HFFc6 (cell line): Measurements from ENCODE around the gene ANKH. TPM values are rescaled to one million over a fixed set of nuclear protein-coding genes. Genes with fewer than 3 reads are reported as not detected.

Source experiments
- DNase-seq: peaks from one replicate; pipeline ENCODE4 v3.0.0-alpha.2; 2018
- H3K27ac Mint-ChIP-seq: 2 replicates; pipeline ENCODE4 v1.8.0; 2020; ENCODE audit warnings: mild to moderate bottlenecking, mixed read lengths
- H3K27me3 Mint-ChIP-seq: 2 replicates; pipeline ENCODE4 v1.8.0; 2021; ENCODE audit warnings: mild to moderate bottlenecking, moderate library complexity, mixed read lengths; ENCODE audit not compliant: insufficient read depth
- H3K36me3 Mint-ChIP-seq: 2 replicates; pipeline ENCODE4 v1.8.0; 2021; ENCODE audit warnings: low read depth, mixed read lengths
- H3K4me1 Mint-ChIP-seq: 2 replicates; pipeline ENCODE4 v1.8.0; 2020; ENCODE audit warnings: low read depth, mixed read lengths
- H3K4me3 Mint-ChIP-seq: 2 replicates; pipeline ENCODE4 v1.8.0; 2020; ENCODE audit warnings: mild to moderate bottlenecking, moderate library complexity, mixed read lengths
- H3K9me3 Mint-ChIP-seq: 2 replicates; pipeline ENCODE4 v1.8.0; 2020; ENCODE audit warnings: mild to moderate bottlenecking, mixed read lengths
- total RNA-seq, 6 experiments: library from RNA; stranded (reverse); fragmentation: NEBNext Ultra II Directional; extraction: Animal tissue kit (Norgen Biotek cat#: 25700); gene quantifications; 2 replicates in 1 of 6; 3 replicates in 5 of 6; pipeline ENCODE4 v1.2.3, GENCODE V29; 2021
- TF ChIP-seq, protein P1 (sequence below): fragments of 200-600 bp; sonication (generic); IDR thresholded peaks from 2 replicates; pipeline ENCODE4 v1.5.0; 2021; ENCODE audit warnings: antibody characterized with exemption, mild to moderate bottlenecking

Gene ANKH
- total RNA-seq, 6 experiments from 2014 or later = 32.5 to 35.7 (median 33.0) TPM

DNA sequence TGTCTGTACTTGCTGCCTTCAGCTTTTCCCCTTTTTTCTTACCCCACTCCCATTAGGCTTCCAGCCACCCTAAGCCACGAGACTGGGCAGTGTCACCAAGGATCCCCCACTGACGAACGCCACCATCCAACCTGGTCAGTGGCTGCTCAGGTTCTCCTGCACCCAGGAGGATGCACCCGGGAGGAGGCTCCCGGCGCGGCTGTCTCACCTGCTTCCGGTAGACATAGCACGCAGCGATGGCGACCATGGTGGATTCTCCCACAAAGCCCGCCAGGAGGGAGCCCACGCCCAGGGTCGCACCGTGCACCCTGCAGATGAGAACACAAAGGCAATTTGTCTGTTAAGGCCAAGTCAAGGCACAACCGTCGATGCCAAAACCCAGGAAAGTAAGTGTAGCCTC, 158.9 kb downstream of the ANKH start:
- Mint-ChIP-seq H3K27me3 (peaks cover 4% of the 10 kb centered on the region; the same call in 1 of the 2 replicates), H3K4me1 (no peaks in the 10 kb centered on the region), H3K9me3 (no peaks in the 10 kb centered on the region), H3K27ac (no peak overlapping the region), H3K4me3 (no peak overlapping the region), H3K36me3 (peaks cover 50% of the 10 kb centered on the region)
- DNase-seq = no peak
- TF ChIP-seq, protein P1, sequence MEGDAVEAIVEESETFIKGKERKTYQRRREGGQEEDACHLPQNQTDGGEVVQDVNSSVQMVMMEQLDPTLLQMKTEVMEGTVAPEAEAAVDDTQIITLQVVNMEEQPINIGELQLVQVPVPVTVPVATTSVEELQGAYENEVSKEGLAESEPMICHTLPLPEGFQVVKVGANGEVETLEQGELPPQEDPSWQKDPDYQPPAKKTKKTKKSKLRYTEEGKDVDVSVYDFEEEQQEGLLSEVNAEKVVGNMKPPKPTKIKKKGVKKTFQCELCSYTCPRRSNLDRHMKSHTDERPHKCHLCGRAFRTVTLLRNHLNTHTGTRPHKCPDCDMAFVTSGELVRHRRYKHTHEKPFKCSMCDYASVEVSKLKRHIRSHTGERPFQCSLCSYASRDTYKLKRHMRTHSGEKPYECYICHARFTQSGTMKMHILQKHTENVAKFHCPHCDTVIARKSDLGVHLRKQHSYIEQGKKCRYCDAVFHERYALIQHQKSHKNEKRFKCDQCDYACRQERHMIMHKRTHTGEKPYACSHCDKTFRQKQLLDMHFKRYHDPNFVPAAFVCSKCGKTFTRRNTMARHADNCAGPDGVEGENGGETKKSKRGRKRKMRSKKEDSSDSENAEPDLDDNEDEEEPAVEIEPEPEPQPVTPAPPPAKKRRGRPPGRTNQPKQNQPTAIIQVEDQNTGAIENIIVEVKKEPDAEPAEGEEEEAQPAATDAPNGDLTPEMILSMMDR = no peak

DNA sequence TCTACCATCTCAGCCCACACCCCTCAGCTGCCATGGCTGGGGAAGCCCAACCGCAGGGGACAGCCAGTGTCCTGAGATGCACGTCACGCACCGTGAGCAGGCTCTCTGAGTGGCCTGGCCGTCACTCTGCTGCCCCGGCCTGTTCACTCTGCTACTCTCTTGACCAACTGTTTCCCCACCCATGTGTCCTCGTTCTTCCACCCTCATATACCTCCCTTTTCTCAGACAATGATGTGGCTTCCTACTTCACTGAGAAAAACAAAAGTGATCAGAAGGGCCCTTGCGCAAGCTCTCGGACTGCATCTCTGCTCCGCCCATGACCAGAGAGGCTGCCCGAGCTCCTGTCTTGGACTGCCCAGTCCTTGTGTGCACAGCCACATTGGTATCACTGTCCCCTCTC, 159.4 kb downstream of the ANKH start:
- Mint-ChIP-seq H3K27ac (no peak overlapping the region), H3K4me1 (peaks cover 4% of the 10 kb centered on the region), H3K27me3 (peaks cover 4% of the 10 kb centered on the region; the same call in 1 of the 2 replicates), H3K36me3 (peaks cover 47% of the 10 kb centered on the region), H3K9me3 (no peaks in the 10 kb centered on the region), H3K4me3 (no peak overlapping the region)
- DNase-seq = no peak
- TF ChIP-seq, protein P1 = no peak

GRCh38 chr5:14710313-14710994, 161.1 kb downstream of the ANKH start:
- no peak for DNase-seq
- Mint-ChIP-seq H3K27ac (no peak overlapping the region), H3K4me3 (no peak overlapping the region), H3K4me1 (peaks cover 20% of the 10 kb centered on the region), H3K27me3 (peaks cover 7% of the 10 kb centered on the region), H3K9me3 (no peaks in the 10 kb centered on the region), H3K36me3 (peaks cover 45% of the 10 kb centered on the region)
- TF ChIP-seq, protein P1 = no peak

DNA sequence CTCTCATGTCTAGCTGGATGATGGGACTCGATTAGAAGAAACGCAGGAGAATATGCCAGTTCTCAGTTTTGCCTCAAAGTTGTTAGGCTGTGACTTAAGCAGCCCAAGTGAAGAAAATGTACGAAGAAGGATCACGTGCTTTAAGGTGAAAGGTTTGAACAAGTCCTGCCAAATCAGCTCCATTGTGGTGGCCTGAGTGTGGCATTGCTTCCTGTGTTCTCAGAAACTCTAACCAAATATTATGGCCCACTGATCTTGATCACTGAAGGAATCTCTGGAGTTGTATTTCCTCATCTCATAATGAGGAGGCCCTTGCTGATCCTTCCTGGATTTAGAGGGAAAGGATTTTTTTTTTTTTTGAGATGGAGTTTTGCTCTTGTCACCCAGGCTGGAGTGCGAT, 163.0 kb downstream of the ANKH start:
- Mint-ChIP-seq H3K36me3 (peaks cover 56% of the 10 kb centered on the region), H3K27ac (peak overlapping the region; percentile 14; the same call in 1 of the 2 replicates), H3K27me3 (peaks cover 4% of the 10 kb centered on the region), H3K9me3 (no peaks in the 10 kb centered on the region), H3K4me1 (peaks cover 21% of the 10 kb centered on the region), H3K4me3 (no peak overlapping the region)
- TF ChIP-seq, protein P1 = no peak
- no peak for DNase-seq

GRCh38 chr5:14707811-14708390, 163.7 kb downstream of the ANKH start:
- Mint-ChIP-seq H3K36me3 (peaks cover 61% of the 10 kb centered on the region), H3K27me3 (peaks cover 4% of the 10 kb centered on the region), H3K4me3 (no peak overlapping the region), H3K9me3 (no peaks in the 10 kb centered on the region), H3K27ac (peak overlapping the region; percentile 98; the same call in 1 of the 2 replicates), H3K4me1 (peaks cover 21% of the 10 kb centered on the region)
- TF ChIP-seq, protein P1 = no peak
- DNase-seq = no peak
